ENCODE measurements around the gene FBH1.
A peak's percentile ranks its signal among the peaks of the same experiment; 100 is the strongest.
"Not testable (repeated sequence)": the region's sequence is repeated elsewhere in the genome, so short reads cannot be mapped to it uniquely, and the experiment has no call there.

The FBH1 gene

DNA sequence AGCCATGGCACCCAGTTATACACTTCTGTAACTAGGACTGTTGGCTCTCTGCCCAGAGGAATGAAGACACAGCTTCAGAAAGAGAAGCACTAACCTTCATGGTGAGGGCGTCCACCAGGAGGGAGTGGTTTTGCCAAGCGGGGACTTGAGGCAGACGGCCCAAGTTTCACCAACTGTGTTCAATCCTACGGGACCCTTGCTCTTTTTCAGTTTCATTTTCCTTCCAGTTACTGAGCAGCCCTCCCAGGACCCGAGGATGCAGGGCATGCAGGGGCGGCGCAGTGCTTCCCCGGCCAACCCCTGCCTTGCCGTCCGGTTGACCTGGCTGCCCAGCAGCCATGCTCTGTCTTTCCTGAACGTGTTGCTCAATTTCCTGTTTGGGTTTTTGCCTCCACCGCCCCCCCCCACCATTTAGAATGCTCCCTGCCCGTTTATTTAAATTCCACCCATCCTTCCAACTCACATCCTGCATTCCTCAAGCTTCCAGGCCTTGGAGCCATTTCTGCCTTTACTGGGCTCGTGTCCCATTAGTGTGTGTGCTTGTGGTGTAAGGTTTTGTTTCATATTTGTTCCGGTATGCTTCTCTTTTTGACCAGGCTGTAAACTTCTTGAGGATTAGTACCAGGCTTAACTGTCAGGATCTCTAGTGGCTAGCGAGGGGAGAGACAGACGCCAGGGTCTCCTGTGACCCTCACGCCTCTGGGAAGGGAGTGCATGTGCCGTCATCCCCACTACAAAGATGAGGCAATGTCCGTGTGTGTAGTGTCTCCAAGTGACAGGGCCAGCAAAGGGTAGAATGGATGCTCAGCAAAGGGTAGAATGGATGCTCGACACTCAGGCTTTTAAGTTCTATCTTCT, 55.7 kb downstream of the FBH1 start:
- TF ChIP-seq, protein P1, sequence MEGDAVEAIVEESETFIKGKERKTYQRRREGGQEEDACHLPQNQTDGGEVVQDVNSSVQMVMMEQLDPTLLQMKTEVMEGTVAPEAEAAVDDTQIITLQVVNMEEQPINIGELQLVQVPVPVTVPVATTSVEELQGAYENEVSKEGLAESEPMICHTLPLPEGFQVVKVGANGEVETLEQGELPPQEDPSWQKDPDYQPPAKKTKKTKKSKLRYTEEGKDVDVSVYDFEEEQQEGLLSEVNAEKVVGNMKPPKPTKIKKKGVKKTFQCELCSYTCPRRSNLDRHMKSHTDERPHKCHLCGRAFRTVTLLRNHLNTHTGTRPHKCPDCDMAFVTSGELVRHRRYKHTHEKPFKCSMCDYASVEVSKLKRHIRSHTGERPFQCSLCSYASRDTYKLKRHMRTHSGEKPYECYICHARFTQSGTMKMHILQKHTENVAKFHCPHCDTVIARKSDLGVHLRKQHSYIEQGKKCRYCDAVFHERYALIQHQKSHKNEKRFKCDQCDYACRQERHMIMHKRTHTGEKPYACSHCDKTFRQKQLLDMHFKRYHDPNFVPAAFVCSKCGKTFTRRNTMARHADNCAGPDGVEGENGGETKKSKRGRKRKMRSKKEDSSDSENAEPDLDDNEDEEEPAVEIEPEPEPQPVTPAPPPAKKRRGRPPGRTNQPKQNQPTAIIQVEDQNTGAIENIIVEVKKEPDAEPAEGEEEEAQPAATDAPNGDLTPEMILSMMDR (IDR thresholded peaks at IDR 0.05; ENCODE audit: low read length, missing control alignments) = no peak
- DNase-seq (ENCODE audit: low read depth) = peak; percentile 97
- H3K4me3 ChIP-seq (replicated peaks; ENCODE audit: low read depth, low read length) = peak overlapping the region; percentile 38

GRCh38 chr10:5946419-5946775, 56.4 kb downstream of the FBH1 start:
- peak overlapping the region; percentile 2 for H3K4me3 ChIP-seq (replicated peaks; ENCODE audit: low read depth, low read length)
- not testable (repeated sequence) for DNase-seq (ENCODE audit: low read depth)

- no peak overlapping the region for H3K4me3 ChIP-seq (replicated peaks; ENCODE audit: low read depth, low read length)
- DNase-seq (ENCODE audit: low read depth) = no peak
- TF ChIP-seq, protein P1 (IDR thresholded peaks at IDR 0.05; ENCODE audit: low read length, missing control alignments) = no peak
Observed at GRCh38 chr10:5946786-5947185, 56.7 kb downstream of the FBH1 start.

- DNase-seq (ENCODE audit: low read depth) = no peak
- no peak overlapping the region for H3K4me3 ChIP-seq (replicated peaks; ENCODE audit: low read depth, low read length)
- TF ChIP-seq, protein P1 (IDR thresholded peaks at IDR 0.05; ENCODE audit: low read length, missing control alignments) = no peak
Observed at GRCh38 chr10:5947471-5948207, 57.6 kb downstream of the FBH1 start.

GRCh38 chr10:5948208-5948585, 58.2 kb downstream of the FBH1 start:
- DNase-seq (ENCODE audit: low read depth) = no peak
- no peak overlapping the region for H3K4me3 ChIP-seq (replicated peaks; ENCODE audit: low read depth, low read length)
- TF ChIP-seq, protein P1 (IDR thresholded peaks at IDR 0.05; ENCODE audit: low read length, missing control alignments) = no peak

GRCh38 chr10:5949009-5949759, 59.1 kb downstream of the FBH1 start:
- TF ChIP-seq, protein P1 (IDR thresholded peaks at IDR 0.05; ENCODE audit: low read length, missing control alignments) = peak; percentile 67
- H3K4me3 ChIP-seq (replicated peaks; ENCODE audit: low read depth, low read length) = no peak overlapping the region
- DNase-seq (ENCODE audit: low read depth) = peak; percentile 75

DNA sequence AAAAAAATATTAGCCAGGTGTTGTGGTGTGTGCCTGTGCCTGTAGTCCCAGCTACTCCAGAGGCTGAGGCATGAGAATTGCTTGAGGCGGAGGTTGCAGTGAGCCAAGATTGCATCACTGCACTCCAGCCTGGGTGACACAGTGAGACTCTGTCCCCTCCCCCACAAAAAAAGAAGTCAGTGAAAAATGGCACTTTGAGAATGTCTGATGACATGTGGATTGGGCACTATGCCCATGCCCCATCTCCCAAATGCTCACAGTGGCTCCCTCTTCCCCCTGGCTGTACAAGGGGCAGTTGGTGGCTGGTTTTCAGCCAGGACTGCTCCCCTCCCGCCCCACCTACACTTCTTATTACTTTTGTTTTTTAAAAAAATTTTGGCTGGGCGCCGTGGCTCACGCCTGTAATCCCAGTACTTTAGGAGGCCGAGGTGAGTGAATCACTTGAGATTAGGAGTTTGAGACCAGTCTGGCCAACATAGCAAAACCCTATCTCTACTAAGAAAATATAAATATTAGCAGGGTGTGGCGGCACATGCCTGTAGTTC, 61.2 kb downstream of the FBH1 start:
- H3K4me3 ChIP-seq (replicated peaks; ENCODE audit: low read depth, low read length) = no peak overlapping the region
- DNase-seq (ENCODE audit: low read depth) = peak; percentile 70
- TF ChIP-seq, protein P1 (IDR thresholded peaks at IDR 0.05; ENCODE audit: low read length, missing control alignments) = no peak

Data from fibroblast of pulmonary artery (primary cell).